Jurkat, Clone E6-1 (cell line): ENCODE results near the gene DHX38. TPM values are rescaled to one million over a fixed set of nuclear protein-coding genes. Genes with fewer than 3 reads are reported as not detected.
"Not testable (repeated sequence)": the region's sequence is repeated elsewhere in the genome, so short reads cannot be mapped to it uniquely, and the experiment has no call there.

ENCODE experiments used
- DNase-seq: peaks from one replicate; pipeline ENCODE4 v3.0.0-alpha.2; 2011; ENCODE audit warnings: low read depth, low spot score
- H3K4me3 ChIP-seq: 2 replicates; pipeline ENCODE4 v1.5.1; 2011; ENCODE audit warnings: mild to moderate bottlenecking, low read length, control low read depth, moderate library complexity
- polyA plus RNA-seq: library from polyadenylated mRNA; unstranded; fragments of >200 nt; gene quantifications from one replicate; pipeline ENCODE4 v1.2.1, GENCODE V29; 2012; ENCODE audit warnings: missing spikeins; ENCODE audit not compliant: insufficient read length, insufficient read depth

DHX38 gene
- polyA plus RNA-seq: 81.4 TPM

DNA sequence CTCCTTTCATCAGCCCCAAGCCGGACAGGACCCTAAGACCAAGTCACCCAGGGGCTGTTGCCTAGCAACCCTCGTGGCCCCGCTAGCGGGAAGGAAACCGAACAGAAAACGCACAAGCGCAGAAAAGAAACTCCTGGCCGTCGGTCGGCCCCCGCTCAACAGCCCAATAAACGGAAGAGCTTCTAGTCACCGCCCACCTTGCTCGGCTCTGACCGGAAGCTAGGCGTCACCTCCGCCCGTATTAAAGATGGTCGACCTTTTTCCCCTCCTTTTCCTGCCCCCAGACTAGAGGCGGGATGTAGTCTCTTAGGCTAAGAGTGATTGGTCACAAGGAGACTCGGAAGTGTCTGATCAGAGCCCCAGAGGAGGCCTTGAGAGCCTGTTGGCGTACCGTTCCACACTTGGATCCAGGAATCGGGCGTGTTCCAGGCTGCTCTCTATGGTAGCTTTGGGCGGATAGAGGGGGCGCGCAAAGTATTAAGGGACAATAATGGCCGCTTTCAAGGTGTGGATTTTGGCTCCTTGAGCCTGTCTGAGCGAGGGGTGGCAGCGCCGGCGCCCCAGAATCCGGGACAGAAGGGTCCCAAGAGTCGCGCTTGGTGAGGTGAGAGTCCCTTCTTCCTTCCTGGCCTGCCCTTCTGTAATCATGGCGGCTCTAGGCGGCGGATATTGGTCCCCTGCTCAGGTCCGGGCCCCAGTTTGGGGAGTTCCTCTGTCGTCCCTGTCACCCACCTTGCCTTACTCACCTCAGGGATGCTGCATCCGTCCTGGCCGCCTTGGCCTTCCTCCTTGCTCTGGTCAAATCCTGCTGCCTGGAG is at the start of gene DHX38, which contains the start of gene TXNL4B:
Gene DHX38 (plus strand): TSS at position 400 of the 818 bp plus-strand sequence. CDS start 2,311 bp downstream, outside the sequence.
Gene TXNL4B (minus strand): TSS at position 173 of the 818 bp plus-strand sequence. CDS start 2,871 bp downstream, outside the sequence.
- peak; percentile 99 for DNase-seq
- H3K4me3 ChIP-seq: peak within 1 kb of the TSS; percentile 99

DNA sequence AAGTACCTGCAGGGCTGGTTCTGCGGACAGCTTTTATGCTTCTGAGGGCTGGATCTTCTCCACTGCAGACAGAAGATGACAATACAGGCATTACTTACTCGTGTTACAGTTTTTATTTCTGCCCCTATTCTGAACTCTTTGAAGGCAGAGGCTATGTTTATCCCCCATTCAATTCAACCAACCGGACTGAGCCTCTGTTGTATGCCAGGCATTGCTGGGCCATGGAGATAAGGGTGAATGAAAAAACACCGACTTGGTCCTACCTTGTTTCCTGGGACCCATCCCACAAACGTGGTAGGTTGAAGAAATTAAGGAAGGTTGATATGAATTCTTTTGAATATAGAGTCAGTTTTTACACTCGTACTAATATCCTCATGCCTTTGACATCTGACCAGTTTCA is 49.4 kb upstream of the DHX38 start:
- DNase-seq: no peak
- H3K4me3 ChIP-seq: no peak overlapping the region

DNA sequence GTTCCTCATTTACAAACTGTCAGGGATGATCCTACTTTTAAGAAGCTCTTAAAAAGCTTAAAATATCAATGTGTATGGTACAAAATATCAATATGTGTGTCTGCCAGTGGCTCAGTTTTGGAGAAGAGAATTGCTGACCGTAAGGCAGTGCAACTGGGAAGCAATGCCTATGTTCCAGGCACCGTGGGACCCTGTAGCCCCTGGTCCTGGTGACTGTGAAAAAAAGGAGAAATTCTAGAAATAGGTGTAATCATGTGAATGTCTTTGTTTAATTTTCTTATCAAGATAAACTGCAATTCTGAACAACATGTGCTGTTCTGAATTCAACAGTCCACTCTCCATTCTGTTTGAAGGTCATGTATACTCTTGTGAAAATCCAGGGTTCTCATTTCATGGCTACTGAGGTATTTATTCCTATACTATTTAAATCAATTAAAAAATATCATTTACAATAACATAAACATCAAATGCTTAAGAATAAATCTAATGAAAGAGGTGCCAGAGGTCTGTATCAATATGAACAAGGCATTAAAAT is 48.8 kb upstream of the DHX38 start:
- no peak overlapping the region for H3K4me3 ChIP-seq
- DNase-seq: no peak

DNA sequence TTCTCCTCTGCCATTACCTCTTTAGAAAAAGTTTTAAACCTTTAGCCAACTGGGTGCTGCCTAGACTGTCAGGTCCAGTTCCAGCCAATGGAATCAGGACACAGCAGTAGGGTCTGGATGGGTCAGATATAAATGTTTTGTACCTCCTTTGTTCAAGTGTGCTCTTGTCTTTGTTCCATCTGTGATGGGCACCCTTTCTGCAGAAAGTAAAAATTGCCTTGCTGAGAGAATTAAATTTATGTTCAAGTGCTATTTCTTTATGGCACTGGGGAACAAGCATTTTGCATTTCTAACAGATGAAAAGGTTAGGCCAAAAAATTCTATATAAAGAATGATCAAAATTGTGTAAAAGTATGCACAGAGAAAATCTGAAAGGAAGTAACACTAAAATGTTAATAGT is 44.5 kb upstream of the DHX38 start:
- DNase-seq: no peak
- H3K4me3 ChIP-seq: no peak overlapping the region

DNA sequence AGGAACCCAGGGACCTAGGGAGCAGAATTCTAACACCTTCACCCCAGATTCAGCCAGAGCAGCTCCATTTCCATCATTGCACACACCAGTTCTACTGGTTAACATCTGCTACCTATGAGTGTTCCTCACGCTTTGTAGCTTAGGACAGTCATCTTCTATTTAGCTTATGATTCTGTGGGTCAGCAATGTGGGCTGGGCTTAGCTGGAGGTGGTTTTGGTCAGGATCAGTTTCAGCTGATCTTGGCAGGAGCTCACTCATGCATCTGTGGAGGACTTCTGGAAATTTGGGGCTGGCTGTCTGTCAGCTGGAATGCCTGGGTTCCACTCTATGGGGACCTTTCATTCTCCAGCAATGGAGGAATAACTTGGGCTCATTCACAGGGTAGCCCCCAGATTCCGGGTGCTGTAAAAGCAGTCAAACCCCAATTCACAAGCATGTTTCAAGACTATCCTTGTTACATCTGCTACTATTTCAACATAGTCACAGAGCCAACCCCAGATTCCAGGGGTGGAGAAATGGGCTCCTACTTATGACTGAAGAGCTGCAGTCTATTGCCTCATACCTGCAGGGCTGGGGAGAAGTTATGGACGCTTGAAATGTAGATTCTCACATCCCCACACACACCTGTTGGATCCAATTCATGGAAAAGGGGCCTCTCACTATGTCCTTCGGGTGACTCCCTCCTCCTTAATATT is 42.7 kb upstream of the DHX38 start:
- DNase-seq: no peak
- no peak overlapping the region for H3K4me3 ChIP-seq

DNA sequence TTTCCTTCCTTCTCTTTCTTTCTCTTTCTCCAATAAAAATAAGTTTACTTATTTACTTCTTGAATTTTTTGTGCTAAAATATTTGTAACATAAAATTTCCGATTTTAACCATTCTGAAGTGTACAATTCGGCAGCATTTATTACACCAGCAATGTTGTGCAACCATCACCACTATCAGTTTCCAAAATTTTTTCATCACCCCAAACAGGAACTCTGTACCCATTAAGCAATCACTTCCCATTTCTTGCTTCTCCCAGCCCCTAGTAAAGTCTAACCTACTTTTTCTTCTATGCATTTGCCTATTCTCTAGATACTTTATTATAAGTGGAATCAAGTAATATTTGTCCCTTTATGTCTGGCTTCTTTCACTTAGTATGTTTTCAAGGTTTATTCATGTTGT is 41.8 kb upstream of the DHX38 start:
- DNase-seq: no peak
- no peak overlapping the region for H3K4me3 ChIP-seq

DNA sequence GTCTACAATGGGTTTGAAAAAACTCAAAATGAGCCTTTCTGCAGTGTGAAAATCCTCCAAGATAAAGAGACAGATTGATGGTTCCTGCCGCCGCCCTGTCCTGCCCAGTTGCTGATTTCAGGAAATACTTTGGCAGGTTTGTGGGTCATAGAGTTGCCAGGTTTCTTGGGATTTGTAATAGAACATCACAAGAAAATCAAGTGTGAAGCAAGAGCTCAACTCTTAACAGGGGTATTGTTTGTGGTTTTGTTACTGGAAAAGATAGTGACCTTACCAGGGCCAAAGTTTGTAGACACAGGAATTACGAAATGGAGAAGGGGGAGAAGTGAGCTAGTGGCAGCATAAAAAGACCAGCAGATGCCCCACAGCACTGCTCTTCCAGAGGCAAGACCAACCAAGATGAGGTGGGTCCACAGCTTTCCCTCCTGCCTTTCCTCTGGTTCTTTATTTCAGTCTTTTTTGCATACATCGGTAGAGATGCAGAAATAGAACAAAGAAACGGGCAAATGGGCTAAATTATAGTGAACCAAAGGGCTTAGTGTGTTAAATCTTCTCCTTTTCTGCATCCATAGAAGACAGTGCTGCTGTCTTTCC is 39.3 kb upstream of the DHX38 start, which contains the start of gene HP:
Gene HP (plus strand): TSS at position 252 of the 594 bp plus-strand sequence. CDS start 148 bp downstream, at position 400.
- not testable (repeated sequence) for DNase-seq, H3K4me3 ChIP-seq

DNA sequence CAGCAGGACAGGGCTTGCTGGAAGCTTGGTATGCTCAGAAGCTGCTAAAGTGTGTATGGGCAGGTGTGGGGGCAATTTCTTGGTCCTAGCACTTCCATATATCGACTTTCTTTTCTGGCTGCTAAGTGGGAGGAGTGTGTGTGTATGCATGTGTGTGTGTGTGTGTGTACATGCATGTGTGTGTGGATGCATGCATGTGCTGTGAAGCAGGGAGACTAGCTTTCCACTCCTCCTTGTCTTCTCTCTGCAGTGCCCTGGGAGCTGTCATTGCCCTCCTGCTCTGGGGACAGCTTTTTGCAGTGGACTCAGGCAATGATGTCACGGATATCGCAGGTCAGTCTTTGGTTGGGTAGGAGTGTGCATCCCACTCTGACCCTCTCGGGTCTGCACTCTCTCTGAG is 37.7 kb upstream of the DHX38 start:
- DNase-seq: no peak
- no peak overlapping the region for H3K4me3 ChIP-seq

DNA sequence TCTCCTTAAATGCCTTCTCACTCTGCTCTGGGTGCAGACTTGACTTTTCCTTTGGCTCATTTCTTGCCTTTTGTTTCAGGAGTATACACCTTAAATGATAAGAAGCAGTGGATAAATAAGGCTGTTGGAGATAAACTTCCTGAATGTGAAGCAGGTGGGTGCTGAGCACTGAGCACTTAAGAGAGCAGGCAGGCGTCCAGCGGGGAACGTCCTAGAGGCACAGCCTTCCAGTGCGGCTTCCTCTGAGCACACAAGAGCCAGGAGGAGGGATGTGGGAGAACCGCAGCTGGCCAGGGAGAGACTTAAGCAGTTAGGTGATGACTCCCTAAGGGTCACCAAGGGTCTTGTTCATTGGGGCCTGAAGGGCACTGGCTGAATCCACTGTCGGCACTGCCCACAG is 36.3 kb upstream of the DHX38 start:
- H3K4me3 ChIP-seq, DNase-seq: not testable (repeated sequence)

DNA sequence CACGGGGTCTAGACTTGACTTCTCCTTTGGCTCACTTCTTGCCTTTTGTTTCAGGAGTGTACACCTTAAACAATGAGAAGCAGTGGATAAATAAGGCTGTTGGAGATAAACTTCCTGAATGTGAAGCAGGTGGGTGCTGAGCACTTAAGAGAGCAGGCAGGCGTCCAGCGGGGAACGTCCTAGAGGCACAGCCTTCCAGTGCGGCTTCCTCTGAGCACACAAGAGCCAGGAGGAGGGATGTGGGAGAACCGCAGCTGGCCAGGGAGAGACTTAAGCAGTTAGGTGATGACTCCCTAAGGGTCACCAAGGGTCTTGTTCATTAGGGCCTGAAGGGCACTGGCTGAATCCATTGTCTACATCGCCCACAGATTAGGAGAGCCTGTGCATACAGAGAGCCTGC is 34.6 kb upstream of the DHX38 start:
- DNase-seq, H3K4me3 ChIP-seq: not testable (repeated sequence)

DNA sequence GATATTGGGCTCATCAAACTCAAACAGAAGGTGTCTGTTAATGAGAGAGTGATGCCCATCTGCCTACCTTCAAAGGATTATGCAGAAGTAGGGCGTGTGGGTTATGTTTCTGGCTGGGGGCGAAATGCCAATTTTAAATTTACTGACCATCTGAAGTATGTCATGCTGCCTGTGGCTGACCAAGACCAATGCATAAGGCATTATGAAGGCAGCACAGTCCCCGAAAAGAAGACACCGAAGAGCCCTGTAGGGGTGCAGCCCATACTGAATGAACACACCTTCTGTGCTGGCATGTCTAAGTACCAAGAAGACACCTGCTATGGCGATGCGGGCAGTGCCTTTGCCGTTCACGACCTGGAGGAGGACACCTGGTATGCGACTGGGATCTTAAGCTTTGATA is 33.2 kb upstream of the DHX38 start:
- no peak overlapping the region for H3K4me3 ChIP-seq

DNA sequence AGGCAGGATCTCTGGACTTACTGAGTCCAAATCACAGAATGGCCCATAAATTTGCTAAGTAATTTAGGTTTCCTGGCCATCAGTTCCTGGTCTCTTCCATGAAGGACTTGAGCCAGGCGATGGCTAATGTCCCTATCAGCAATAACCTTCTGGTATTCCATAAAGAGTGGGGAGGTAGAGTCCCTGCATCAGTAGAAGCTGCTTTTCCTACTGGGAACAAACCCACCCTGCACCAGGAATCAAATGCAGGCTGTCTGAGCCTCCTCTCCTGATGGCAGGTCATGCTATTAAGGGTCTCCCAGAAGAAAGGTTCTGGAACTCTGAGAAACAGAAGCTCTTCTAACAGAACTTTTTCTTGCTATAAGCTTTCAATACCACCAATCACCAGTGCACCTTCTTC is 32.1 kb upstream of the DHX38 start:
- no peak overlapping the region for H3K4me3 ChIP-seq
- DNase-seq: no peak

More for the DNA sequence above, 33.2 kb upstream of the DHX38 start:
- no peak for DNase-seq

DNA sequence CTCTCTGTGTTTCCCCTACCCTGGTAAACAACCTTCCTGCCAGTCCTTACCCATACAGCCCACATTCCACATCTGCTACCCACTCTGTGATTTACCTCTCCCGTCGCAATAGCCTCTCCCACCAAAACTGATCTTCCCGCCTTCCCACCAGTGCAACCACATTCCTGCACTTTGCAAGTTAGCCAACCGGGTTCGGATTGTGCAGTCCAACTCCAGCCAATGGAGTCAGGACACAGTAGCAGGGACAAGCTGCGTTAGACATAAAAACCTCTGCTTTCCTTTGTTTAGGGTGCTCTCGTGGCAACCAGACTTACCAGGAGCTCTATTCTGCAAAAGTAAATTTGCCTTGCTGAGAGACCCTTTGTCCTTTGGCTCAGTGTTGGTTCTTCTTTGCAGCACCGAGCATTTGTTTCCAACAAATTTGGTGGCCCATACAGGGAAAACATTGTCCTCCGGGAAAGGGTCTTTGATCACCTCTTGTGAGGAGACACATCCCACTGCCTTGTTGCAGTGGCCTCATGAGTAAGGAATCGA is 29.2 kb upstream of the DHX38 start:
- no peak for DNase-seq
- H3K4me3 ChIP-seq: no peak overlapping the region

DNA sequence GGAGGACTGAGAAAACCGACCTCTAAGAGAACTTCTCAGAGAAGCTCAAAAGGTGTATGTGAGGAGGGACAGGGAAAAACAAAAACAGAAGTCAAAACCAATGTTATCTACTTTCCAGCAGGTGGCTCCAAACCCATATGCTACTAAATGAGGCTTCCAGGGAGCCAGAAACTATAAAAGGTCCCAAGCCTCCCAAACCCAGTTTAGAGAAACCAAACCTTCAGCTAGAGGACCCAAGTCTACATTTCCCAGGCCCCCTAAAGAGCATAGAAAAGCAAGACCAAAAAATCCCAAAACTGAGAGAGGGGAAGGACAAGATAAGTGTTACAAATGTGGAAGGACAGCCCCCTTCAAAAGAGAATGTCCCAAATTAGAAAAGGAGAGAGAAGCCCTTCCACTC is 26.9 kb upstream of the DHX38 start:
- no peak overlapping the region for H3K4me3 ChIP-seq
- peak; percentile 33 for DNase-seq

DNA sequence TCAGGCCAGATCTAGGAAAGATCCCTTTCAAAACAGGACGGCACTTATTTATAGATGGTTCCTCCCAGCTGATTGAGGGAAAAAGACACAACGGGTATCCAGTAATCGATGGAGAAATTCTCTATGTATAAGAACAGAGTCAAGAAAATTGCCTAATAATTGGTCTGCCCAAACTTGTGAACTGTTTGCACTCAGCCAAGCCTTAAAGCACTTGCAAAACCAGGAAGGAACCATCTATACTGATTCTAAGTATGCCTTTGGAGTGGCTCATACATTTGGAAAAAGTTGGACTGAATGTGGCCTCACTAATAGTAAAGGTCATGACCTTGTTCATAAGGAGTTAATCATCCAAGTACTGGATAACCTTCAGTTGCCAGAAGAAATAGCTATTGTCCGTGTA is 24.7 kb upstream of the DHX38 start:
- no peak for DNase-seq
- no peak overlapping the region for H3K4me3 ChIP-seq

DNA sequence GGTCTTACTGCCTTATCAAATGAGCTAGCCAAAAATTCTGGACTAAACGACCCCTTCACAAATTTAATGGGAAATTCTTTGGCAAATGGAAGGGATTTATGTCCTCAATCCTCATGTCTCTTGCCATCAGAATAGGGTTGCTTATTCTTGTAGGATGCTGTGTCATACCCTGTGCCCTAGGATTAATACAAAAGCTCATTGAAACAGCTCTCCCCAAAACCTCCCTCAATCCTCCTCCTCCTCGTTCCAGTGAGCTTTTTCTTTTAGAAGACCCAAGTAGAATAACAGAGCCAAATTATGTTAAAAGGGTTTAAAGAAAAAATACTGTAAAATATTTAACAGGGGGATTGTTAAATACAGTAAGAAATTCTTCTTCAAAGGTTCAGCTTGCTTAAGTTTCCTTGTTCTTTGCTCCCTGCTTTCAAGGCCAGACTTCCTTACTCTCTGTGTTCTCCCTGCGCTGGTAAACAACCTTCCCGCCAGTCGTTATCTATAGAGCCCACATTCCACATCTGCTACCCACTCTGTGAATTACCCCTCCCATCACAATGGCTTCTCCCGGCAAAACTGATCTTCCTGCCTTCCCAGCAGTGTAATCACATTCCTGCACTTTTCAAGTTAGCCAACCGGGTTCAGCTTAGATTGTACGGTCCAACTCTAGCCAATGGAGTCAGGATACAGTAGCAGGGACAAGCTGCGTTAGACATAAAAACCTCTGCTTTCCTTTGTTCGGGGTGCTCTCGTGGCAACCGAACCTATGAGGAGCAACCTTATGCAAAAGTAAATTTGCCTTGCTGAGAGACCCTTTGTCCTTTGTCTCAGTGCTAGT is 20.9 kb upstream of the DHX38 start:
- no peak overlapping the region for H3K4me3 ChIP-seq
- DNase-seq: no peak

DNA sequence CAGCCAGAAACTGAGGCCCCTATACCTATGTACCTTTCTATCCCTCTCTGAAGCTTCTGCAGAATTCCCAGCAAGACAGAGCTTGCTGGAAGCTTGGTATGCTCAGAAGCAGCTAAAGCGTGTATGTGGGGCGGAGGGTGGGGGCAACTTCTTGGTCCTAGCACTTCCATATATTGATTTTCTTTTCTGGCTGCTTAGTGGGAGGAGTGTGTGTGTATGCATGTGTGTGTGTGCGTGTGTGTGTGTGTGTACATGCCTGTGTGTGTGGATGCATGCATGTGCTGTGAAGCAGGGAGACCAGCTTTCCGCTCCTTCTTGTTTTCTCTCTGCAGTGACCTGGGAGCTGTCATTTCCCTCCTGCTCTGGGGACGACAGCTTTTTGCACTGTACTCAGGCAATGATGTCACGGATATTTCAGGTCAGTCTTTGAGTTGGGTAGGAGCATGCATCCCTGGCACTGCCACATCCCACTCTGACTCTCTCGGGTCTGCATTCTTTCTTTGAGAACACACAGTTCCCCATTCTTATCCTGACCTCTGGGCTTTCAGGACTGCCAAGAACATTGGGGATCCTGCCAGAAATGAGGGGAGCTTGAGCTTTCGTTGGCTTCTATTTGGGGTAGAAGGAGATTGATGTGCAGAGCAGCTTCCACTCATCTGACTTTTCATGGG is 20.0 kb upstream of the DHX38 start:
- DNase-seq: no peak
- H3K4me3 ChIP-seq: no peak overlapping the region

DNA sequence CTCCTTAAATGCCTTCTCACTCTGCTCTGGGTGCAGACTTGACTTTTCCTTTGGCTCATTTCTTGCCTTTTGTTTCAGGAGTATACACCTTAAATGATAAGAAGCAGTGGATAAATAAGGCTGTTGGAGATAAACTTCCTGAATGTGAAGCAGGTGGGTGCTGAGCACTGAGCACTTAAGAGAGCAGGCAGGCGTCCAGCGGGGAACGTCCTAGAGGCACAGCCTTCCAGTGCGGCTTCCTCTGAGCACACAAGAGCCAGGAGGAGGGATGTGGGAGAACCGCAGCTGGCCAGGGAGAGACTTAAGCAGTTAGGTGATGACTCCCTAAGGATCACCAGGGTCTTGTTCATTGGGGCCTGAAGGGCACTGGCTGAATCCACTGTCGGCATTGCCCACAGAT is 18.6 kb upstream of the DHX38 start:
- DNase-seq, H3K4me3 ChIP-seq: not testable (repeated sequence)
